ENCODE results near the gene EPB41L4B. TPM values are rescaled to one million over a fixed set of nuclear protein-coding genes. Genes with fewer than 3 reads are reported as not detected.

The EPB41L4B gene
- total and polyA plus RNA-seq, 2 experiments from 2014 or later: 11.0 to 32.2 TPM

DNA sequence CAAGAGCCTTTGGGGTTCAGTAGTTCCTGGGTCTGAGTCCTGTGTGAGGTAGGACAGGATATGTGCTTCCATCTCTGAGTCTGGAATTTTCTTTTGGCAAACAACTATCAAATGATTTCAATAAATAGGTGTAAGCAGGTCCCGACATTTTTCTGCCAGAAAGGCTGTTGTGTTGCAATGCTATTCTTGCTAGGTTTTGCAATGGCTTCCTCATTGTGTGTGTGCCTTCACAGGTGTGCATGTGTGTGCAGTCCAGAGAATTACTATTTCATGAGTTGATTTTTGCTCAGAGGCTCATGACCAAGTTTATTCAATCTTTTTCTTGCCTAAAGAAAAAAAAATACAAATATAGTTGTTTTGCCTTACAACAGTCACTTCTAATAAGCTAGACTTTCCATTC is 89.3 kb downstream of the EPB41L4B start (continued):
- TF ChIP-seq, protein P1, sequence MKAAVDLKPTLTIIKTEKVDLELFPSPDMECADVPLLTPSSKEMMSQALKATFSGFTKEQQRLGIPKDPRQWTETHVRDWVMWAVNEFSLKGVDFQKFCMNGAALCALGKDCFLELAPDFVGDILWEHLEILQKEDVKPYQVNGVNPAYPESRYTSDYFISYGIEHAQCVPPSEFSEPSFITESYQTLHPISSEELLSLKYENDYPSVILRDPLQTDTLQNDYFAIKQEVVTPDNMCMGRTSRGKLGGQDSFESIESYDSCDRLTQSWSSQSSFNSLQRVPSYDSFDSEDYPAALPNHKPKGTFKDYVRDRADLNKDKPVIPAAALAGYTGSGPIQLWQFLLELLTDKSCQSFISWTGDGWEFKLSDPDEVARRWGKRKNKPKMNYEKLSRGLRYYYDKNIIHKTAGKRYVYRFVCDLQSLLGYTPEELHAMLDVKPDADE (IDR thresholded peaks at IDR 0.05): no peak
- TF ChIP-seq EZH2 (IDR thresholded peaks at IDR 0.05; ENCODE audit: low read depth, unreplicated experiment) (no peak), NANOG (IDR thresholded peaks at IDR 0.05; ENCODE audit: borderline replicate concordance) (no peak), ZNF114 (CRISPR knock-in tag; IDR thresholded peaks at IDR 0.05) (no peak)

DNA sequence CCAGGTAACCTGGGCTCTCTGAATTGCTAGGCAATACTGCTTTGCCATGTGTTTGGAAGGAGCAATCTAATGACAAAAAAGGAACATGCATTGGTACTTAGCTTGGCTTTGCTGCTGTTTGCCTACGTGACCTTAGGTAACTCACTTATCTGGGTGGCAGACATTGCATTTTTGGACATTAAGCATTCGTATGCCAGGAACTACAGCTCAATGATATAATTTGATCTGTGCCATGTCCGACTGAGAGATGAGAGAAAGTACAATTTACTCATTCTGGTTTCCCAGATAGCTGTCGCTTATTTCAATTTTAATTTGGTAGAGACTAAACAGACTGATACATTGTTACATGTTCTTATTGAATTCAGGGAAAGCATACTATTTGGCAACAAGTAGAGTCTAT is 90.6 kb downstream of the EPB41L4B start:
- Histone ChIP-seq H3K9me2 (ENCODE audit: insufficient read depth) (no peaks in the 10 kb centered on the region), H3K4me2 (no peak overlapping the region), H3K27ac (ENCODE audit: low read depth) (no peak overlapping the region), H4K20me1 (replicated peaks; ENCODE audit: insufficient read depth) (no peaks in the 10 kb centered on the region; the same call in 1 of the 2 replicates), H3K36me3 (ENCODE audit: insufficient read depth) (no peaks in the 10 kb centered on the region), H2AFZ (no peak overlapping the region), H3K4me3 (no peak overlapping the region), H3K4me1 (ENCODE audit: insufficient read depth) (no peaks in the 10 kb centered on the region), H3K79me2 (replicated peaks; ENCODE audit: insufficient read depth) (no peaks in the 10 kb centered on the region), H3K27me3 (ENCODE audit: insufficient read depth) (no peaks in the 10 kb centered on the region), H3F3A (replicated peaks; ENCODE audit: low read depth) (no peaks in the 10 kb centered on the region)
- ATAC-seq: no peak
- TF ChIP-seq POLR2AphosphoS5 (IDR thresholded peaks at IDR 0.05; ENCODE audit: low read depth) (no peak), REST (IDR thresholded peaks at IDR 0.05; ENCODE audit: unreplicated experiment) (no peak)
- Mint-ChIP-seq H3K4me1 (no peaks in the 10 kb centered on the region), H3K4me3 (no peak overlapping the region), H3K36me3 (ENCODE audit: low read depth) (no peaks in the 10 kb centered on the region), H3K27me3 (ENCODE audit: insufficient read depth, low read depth, poor library complexity) (peaks cover 3% of the 10 kb centered on the region), H3K9me3 (no peaks in the 10 kb centered on the region), H3K27ac (no peak overlapping the region)
- DNase-seq (ENCODE audit: low spot score): no peak

- H3K4me1 Mint-ChIP-seq: no peaks in the 10 kb centered on the region
- ATAC-seq: no peak
- TF ChIP-seq POLR2AphosphoS5 (IDR thresholded peaks at IDR 0.05; ENCODE audit: low read depth) (no peak), ZNF114 (CRISPR knock-in tag; IDR thresholded peaks at IDR 0.05) (no peak), REST (IDR thresholded peaks at IDR 0.05; ENCODE audit: unreplicated experiment) (no peak), STAT1 (IDR thresholded peaks at IDR 0.05; ENCODE audit: unreplicated experiment) (no peak)
Observed at GRCh38 chr9:109229682-109230081, 91.2 kb downstream of the EPB41L4B start.

More at GRCh38 chr9:109229682-109230081, 91.2 kb downstream of the EPB41L4B start:
- no peak for DNase-seq (ENCODE audit: low spot score)
- Histone ChIP-seq H3K79me2 (replicated peaks; ENCODE audit: insufficient read depth) (no peaks in the 10 kb centered on the region), H3K36me3 (ENCODE audit: insufficient read depth) (no peaks in the 10 kb centered on the region), H4K20me1 (replicated peaks; ENCODE audit: insufficient read depth) (no peaks in the 10 kb centered on the region; the same call in 1 of the 2 replicates), H3K9me2 (ENCODE audit: insufficient read depth) (no peaks in the 10 kb centered on the region), H3K4me3 (no peak overlapping the region), H3K4me2 (no peak overlapping the region), H3K27me3 (ENCODE audit: insufficient read depth) (no peaks in the 10 kb centered on the region), H2AFZ (no peak overlapping the region), H3K4me1 (ENCODE audit: insufficient read depth) (no peaks in the 10 kb centered on the region), H3K27ac (ENCODE audit: low read depth) (no peak overlapping the region), H3F3A (replicated peaks; ENCODE audit: low read depth) (no peaks in the 10 kb centered on the region)
- Mint-ChIP-seq H3K36me3 (ENCODE audit: low read depth) (no peaks in the 10 kb centered on the region), H3K9me3 (no peaks in the 10 kb centered on the region), H3K4me3 (no peak overlapping the region), H3K27ac (no peak overlapping the region), H3K27me3 (ENCODE audit: insufficient read depth, low read depth, poor library complexity) (no peaks in the 10 kb centered on the region)
